ENCODE results near the gene SCN11A.

GRCh38 chr3:39063143-39063542, 11.4 kb upstream of the SCN11A start:
- no peak for TF ChIP-seq CTCF (IDR thresholded peaks at IDR 0.05 in 4 of 5, conservative IDR thresholded peaks at IDR 0.05 in 1 of 5)
- TF ChIP-seq POLR2A (IDR thresholded peaks at IDR 0.05), result no peak
